ENCODE data around the gene GULP1. TPM values are rescaled to one million over a fixed set of nuclear protein-coding genes. Genes with fewer than 3 reads are reported as not detected.

Gene GULP1
- total and polyA plus RNA-seq, 10 donors, result 0.83 to 16.6 (median 6.6) TPM

DNA sequence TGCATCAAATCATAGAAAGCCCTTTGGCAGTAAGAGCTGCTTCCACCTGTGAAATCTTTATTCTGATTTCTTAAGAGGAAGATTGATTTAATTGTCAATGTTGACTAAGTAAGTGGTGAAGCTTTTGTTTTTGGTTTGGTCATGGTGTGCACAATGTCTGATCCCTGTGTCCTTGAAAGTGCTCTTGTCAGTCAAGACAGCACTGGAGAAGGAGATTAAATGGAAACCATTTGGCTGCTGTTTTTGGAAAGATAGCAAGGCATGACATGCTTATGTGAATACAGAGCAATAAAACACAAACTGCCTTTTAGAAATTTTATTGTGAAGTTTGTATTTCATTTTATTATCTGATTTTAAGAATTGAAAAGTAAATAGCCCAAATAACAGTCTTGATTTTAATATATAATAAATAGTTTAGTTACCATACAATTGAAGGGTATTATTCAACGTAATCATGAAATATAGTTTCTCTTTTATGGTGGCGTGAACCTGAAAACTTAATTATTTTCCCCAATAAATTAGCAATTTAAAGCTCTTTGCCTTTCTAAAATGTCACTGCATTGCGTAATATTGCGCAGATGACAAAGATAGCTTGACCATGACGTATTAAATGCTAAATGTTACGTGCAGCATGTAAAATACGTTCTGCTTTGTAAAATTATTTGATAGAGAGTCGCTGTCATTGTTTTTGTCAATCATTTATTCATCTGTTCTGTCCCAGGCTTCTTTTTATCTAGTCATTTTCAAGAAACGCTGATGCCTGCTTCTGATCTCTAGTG is 69.0 kb downstream of the GULP1 start:
- Histone ChIP-seq H3K36me3 (no peaks in the 10 kb centered on the region), H3K4me3 (no peak overlapping the region), H3K27ac (no peak overlapping the region), H3K9me3 (no peaks in the 10 kb centered on the region), H3K4me1 (no peaks in the 10 kb centered on the region), H3K27me3 (replicated peaks in 1 of 7) (no peaks in the 10 kb centered on the region)
- intact Hi-C loops (cut with DNase I; ENCODE audit: low total_unique reads), result no loop called here
- WGBS, 5 donors, result 81 to 92% (median 84%) methylated on average over 9 of the region's 9 CpGs
- DNase-seq, result no peak
- TF ChIP-seq CTCF (IDR thresholded peaks at IDR 0.05 in 8 of 11, conservative IDR thresholded peaks at IDR 0.05 in 3 of 11) (no peak), POLR2AphosphoS5 (IDR thresholded peaks at IDR 0.05) (no peak), POLR2A (IDR thresholded peaks at IDR 0.05) (no peak)

- DNase-seq, result no peak
- Histone ChIP-seq H3K9me3 (no peaks in the 10 kb centered on the region), H3K4me1 (no peaks in the 10 kb centered on the region), H3K27me3 (replicated peaks in 1 of 7) (no peaks in the 10 kb centered on the region), H3K27ac (no peak overlapping the region), H3K36me3 (no peaks in the 10 kb centered on the region), H3K4me3 (no peak overlapping the region)
- TF ChIP-seq POLR2A (IDR thresholded peaks at IDR 0.05), result no peak
- TF ChIP-seq POLR2AphosphoS5 (IDR thresholded peaks at IDR 0.05), result no peak
- TF ChIP-seq CTCF (IDR thresholded peaks at IDR 0.05 in 8 of 11, conservative IDR thresholded peaks at IDR 0.05 in 3 of 11), result no peak
- intact Hi-C loops (cut with DNase I; ENCODE audit: low total_unique reads), result no loop called here
- 79 to 89% (median 83%) methylated on average over 4 of the region's 4 CpGs for WGBS, 5 donors
Measured at GRCh38 chr2:188364033-188364630, 72.5 kb downstream of the GULP1 start.

DNA sequence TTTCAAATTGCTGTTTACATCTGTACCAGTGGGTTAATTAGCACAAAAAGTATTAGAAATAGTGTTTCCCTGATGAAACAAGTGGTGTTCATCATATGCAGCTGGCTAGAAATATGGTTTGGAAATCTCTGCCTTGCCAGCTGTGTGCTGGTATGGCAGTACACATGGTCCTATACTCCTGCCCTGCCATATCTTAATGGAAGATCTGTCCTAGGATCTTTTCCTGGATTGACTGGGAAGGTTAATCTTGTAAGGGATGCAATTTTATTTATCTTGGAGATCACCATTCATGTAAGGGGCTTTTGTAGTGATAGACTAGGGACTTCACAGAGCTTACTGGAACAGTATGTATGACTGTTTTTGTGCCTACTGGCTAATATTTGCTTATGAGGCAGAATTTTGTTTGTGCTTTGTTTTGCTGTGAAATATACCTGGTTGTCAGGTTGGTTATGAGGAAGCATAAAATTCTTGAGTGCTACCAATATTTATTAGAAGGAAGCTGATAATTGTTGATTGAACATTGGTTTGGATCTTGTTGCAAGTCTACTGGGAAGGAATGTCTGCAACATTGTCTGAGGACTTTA is 73.5 kb downstream of the GULP1 start:
- H3K4me1 ChIP-seq, result no peaks in the 10 kb centered on the region
- H3K36me3 ChIP-seq, result no peaks in the 10 kb centered on the region
- TF ChIP-seq POLR2A (IDR thresholded peaks at IDR 0.05) (no peak), CTCF (IDR thresholded peaks at IDR 0.05 in 8 of 11, conservative IDR thresholded peaks at IDR 0.05 in 3 of 11) (no peak), POLR2AphosphoS5 (IDR thresholded peaks at IDR 0.05) (no peak)
- no peaks in the 10 kb centered on the region for H3K9me3 ChIP-seq
- intact Hi-C loops (cut with DNase I; ENCODE audit: low total_unique reads), result no loop called here
- H3K27ac ChIP-seq, result no peak overlapping the region
- no peak overlapping the region for H3K4me3 ChIP-seq
- no peaks in the 10 kb centered on the region for H3K27me3 ChIP-seq (replicated peaks in 1 of 7)
- no peak for DNase-seq

- 80 to 92% (median 86%) methylated on average over 3 of the region's 3 CpGs for WGBS, 5 donors
Measured at GRCh38 chr2:188367164-188367563, 75.5 kb downstream of the GULP1 start.

More at GRCh38 chr2:188367164-188367563, 75.5 kb downstream of the GULP1 start:
- H3K9me3 ChIP-seq, result no peaks in the 10 kb centered on the region
- H3K36me3 ChIP-seq, result no peaks in the 10 kb centered on the region
- no peak overlapping the region for H3K4me3 ChIP-seq
- no peaks in the 10 kb centered on the region for H3K4me1 ChIP-seq
- no peak for TF ChIP-seq POLR2A (IDR thresholded peaks at IDR 0.05)
- no peak for TF ChIP-seq CTCF (IDR thresholded peaks at IDR 0.05 in 8 of 11, conservative IDR thresholded peaks at IDR 0.05 in 3 of 11)
- no peaks in the 10 kb centered on the region for H3K27me3 ChIP-seq (replicated peaks in 1 of 7)
- H3K27ac ChIP-seq, result no peak overlapping the region
- DNase-seq, result no peak
- intact Hi-C loops (cut with DNase I; ENCODE audit: low total_unique reads), result no loop called here

Data from spleen (tissue), 11 donors.